Endothelial cell of umbilical vein (primary cell): ENCODE measurements around the gene RNF150.

ENCODE experiments used
- CTCF ChIP-seq, 2 donors: IDR thresholded peaks; 1 replicate in 1 of 2; 2 replicates in 1 of 2; pipeline ENCODE4 v1.5.1; 2011; ENCODE audit warnings: low read length in 2 of 2, mild to moderate bottlenecking in 2 of 2, moderate library complexity in 2 of 2, control low read depth in 1 of 2, inconsistent platforms in 1 of 2, low read depth in 1 of 2; ENCODE audit not compliant: insufficient read depth in 1 of 2; ENCODE audit errors: extremely low read depth in 1 of 2
- EZH2 ChIP-seq: IDR thresholded peaks from 2 replicates; pipeline ENCODE4 v1.6.1; 2012; ENCODE audit warnings: borderline replicate concordance, low read depth, mild to moderate bottlenecking, moderate library complexity, low read length, inconsistent platforms; ENCODE audit not compliant: severe bottlenecking
- GATA2 ChIP-seq: IDR thresholded peaks from 2 replicates; pipeline ENCODE4 v1.7.0; 2011; ENCODE audit warnings: low read depth, mild to moderate bottlenecking, moderate library complexity, mixed read lengths, low read length; ENCODE audit not compliant: insufficient read length, insufficient read depth
- JUN ChIP-seq: IDR thresholded peaks from 2 replicates; pipeline ENCODE4 v1.6.1; 2011; ENCODE audit warnings: borderline replicate concordance, low read depth; ENCODE audit not compliant: insufficient read length, insufficient read depth
- MAX ChIP-seq: IDR thresholded peaks from 2 replicates; pipeline ENCODE4 v1.6.1; 2011; ENCODE audit not compliant: insufficient read depth, insufficient read length
- MYC ChIP-seq: IDR thresholded peaks from one replicate; pipeline ENCODE4 v1.6.1; 2011; ENCODE audit warnings: mild to moderate bottlenecking, low read depth, low read length
- POLR2A ChIP-seq: IDR thresholded peaks from 2 replicates; pipeline ENCODE4 v1.6.1; 2012; ENCODE audit warnings: low read depth, mild to moderate bottlenecking, control low read depth, low read length
- POLR2AphosphoS5 ChIP-seq: IDR thresholded peaks from 2 replicates; pipeline ENCODE4 v1.6.1; 2012; ENCODE audit warnings: low read depth, mild to moderate bottlenecking, control low read depth, low read length, moderate library complexity; ENCODE audit not compliant: insufficient read depth

GRCh38 chr4:140839888-140840790 is 293.1 kb downstream of the RNF150 start:
- no peak for TF ChIP-seq POLR2A
- TF ChIP-seq POLR2AphosphoS5: no peak
- no peak for TF ChIP-seq CTCF (IDR thresholded peaks at IDR 0.05; ENCODE audit: extremely low read depth in 1 of 2, insufficient read depth in 1 of 2, low read depth in 1 of 2, low read length in 2 of 2)
- no peak for TF ChIP-seq EZH2
- TF ChIP-seq MYC: no peak
- TF ChIP-seq JUN: no peak
- no peak for TF ChIP-seq MAX
- TF ChIP-seq GATA2: no peak
